Fibroblast of pulmonary artery (primary cell): ENCODE results near the gene P2RX5.
"Not testable (repeated sequence)": the region's sequence is repeated elsewhere in the genome, so short reads cannot be mapped to it uniquely, and the experiment has no call there.

Experiments
- DNase-seq: peaks from one replicate; pipeline ENCODE4 v3.0.0-alpha.2; 2010; ENCODE audit warnings: low read depth
- H3K4me3 ChIP-seq: replicated peaks from 2 replicates; pipeline ENCODE4 v1.5.1; 2011; ENCODE audit warnings: low read depth, mild to moderate bottlenecking, control low read depth, low read length, moderate library complexity
- TF ChIP-seq, protein P1 (sequence below): IDR thresholded peaks from 2 replicates; pipeline ENCODE4 v1.5.1; 2011; ENCODE audit warnings: mild to moderate bottlenecking, control low read depth, low read length, inconsistent platforms; ENCODE audit errors: missing control alignments

The P2RX5 gene

DNA sequence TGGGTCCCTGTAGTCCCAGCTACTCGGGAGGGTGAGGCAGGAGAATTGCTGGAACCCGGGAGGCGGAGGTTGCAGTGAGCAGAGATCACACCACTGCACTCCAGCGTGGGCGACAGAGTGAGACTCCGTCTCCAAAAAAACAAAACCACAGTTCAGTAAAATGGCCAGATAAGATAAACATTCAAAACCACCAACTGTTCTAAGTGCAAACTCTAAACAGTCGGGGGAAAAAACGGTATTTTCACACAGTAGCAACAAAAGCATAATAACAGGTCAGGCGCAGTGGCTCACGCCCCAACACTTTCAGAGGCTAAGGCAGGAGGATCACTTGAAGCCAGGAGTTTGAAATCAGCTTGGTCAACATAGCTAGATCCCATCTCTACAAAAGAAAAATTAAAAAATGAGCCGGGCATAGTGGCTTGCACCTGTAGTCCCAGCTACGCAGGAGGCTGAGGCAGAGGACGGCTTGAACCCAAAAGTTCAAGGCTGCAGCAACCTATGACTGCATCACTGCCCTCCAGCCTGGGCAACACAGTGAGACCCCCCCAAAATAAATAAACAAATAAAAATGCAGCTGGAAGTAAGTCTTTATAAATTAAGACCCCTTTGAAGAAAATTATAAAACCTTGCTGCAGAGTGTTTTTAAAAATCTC is 17.0 kb upstream of the P2RX5 start:
- DNase-seq, result no peak
- H3K4me3 ChIP-seq, result no peak overlapping the region
- TF ChIP-seq, protein P1, sequence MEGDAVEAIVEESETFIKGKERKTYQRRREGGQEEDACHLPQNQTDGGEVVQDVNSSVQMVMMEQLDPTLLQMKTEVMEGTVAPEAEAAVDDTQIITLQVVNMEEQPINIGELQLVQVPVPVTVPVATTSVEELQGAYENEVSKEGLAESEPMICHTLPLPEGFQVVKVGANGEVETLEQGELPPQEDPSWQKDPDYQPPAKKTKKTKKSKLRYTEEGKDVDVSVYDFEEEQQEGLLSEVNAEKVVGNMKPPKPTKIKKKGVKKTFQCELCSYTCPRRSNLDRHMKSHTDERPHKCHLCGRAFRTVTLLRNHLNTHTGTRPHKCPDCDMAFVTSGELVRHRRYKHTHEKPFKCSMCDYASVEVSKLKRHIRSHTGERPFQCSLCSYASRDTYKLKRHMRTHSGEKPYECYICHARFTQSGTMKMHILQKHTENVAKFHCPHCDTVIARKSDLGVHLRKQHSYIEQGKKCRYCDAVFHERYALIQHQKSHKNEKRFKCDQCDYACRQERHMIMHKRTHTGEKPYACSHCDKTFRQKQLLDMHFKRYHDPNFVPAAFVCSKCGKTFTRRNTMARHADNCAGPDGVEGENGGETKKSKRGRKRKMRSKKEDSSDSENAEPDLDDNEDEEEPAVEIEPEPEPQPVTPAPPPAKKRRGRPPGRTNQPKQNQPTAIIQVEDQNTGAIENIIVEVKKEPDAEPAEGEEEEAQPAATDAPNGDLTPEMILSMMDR, result no peak

DNA sequence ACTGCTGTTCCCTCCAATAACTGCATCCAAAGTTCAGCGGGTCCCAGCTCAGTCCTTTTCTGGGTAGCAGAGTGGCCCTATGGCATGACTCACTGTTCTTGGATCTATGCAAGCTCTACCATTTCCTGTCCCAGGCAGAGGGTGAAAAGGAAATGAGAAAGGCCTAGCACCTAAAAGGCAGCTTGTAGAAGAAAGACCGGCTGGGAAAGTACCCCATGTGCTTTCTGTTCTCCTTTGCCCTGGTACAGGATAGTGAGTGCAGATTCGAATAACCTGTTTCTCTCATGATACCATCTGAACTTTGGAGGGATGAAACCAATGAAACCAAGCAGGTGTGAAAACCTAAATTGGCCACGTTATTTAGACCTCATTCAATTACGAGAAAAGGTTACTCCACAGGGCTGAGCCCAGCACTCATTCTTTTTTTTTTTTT is 15.0 kb upstream of the P2RX5 start:
- TF ChIP-seq, protein P1, result no peak
- DNase-seq, result peak; percentile 69

DNA sequence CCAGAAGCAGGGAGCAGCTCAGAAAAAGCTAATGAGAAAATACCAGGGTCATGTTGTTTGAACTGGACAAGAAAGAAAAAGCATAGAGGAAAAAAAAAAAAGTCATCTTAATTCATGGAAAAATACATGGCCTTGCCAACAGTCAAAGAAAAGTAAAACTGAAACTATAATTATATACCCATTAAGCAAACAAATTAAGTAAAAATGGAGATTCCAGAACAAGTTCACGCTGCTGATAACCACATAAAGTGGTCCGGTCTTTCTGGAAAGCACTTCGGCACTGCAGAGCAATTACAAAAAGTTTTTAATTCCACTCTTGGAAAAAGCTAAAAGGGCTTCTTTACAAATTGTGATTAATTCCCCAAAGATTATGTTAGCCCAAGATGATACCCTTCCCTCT is 12.4 kb upstream of the P2RX5 start:
- TF ChIP-seq, protein P1, result no peak
- no peak for DNase-seq

More for the DNA sequence above, 15.0 kb upstream of the P2RX5 start:
- H3K4me3 ChIP-seq, result no peak overlapping the region

DNA sequence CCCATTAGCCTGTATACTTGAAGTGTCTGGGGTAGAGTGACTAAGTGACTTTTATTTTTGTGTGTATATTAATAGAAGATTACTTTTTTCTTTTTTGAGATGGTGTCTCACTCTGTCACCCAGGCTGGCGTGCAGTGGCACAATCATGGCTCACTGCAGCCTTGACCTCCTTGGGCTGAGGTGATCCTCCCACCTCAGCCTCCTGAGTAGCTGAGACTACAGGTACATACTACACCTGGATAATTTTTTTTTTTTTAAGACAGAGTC is 9.7 kb upstream of the P2RX5 start:
- not testable (repeated sequence) for DNase-seq, H3K4me3 ChIP-seq

More for the DNA sequence above, 12.4 kb upstream of the P2RX5 start:
- H3K4me3 ChIP-seq, result no peak overlapping the region

DNA sequence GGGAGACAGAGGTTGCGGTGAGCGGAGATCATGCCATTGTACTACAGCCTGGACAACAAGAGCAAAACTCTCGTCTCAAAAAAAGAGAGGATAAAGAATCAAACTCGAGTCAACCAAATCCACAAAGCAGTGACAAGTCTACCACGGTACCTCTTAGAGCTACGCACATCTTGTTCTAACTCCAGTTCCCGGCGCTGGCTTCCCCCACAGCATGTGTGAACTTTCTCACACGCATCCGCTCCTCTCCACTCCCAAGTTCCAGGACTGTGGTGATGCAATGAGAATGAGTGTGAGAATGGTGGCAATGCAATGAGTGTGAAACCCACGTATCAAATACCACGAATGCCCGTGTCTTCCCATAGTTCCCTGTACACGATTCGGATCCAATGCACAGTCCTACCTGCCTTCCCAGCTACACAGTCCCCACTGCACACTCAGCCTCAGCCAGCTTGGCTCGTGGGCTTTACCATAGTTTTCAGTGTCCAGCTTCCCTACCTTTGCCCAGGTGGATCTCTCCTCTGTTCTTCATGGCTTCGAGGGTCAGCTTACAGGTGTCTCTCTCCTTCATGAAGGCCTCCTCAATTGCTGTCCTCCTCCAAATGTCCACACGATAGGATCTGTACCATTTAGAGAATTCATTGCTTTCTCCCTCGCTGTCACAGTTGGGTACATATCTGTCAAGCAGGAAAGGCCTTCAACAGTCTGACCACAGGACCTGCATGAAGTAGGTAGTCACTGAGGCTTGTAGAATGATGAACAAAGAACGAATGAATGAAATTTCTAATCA is 9.2 kb upstream of the P2RX5 start:
- no peak overlapping the region for H3K4me3 ChIP-seq
- TF ChIP-seq, protein P1, result no peak
- no peak for DNase-seq

DNA sequence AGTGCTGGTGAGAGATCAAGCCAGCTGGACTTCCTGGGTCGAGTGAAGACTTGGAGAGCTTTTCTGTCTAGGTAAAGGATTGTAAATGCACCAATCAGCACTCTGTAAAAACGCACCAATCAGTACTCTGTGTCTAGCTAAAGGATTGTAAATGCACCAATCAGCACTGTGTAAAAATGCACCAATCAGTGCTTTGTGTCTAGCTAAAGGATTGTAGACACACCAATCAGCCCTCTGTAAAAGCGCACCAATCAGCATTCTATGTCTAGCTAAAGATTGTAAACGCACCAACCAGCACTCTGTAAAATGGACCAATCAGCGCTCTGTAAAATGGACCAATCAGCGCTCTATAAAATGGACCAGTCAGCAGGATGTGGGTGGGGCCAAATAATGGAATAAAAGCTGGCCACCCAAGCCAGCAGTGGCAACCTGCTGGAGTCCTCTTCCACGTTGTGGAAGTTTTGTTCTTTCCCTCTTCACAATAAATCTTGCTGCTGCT is 6.1 kb upstream of the P2RX5 start:
- H3K4me3 ChIP-seq, result not testable (repeated sequence)

DNA sequence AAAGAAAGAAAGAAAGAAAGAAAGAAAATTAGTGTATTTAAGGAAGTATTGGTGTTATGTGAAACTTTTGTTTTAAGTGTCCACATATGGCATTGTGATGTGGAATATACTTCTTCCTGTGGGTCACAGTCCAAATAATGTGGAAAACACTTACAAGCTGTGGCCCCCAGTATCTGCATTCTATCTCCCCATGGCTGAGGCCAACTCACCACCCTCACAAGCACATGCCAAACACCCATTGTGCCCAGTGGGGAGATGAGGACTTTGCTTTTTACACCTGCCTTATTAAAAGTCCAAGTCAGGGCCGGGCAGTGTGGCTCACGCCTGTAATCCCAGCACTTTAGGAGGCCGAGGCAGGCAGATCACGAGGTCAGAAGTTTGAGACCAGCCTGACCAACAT is 4.0 kb upstream of the P2RX5 start:
- DNase-seq, result no peak
- TF ChIP-seq, protein P1, result no peak
- H3K4me3 ChIP-seq, result no peak overlapping the region

More for the DNA sequence above, 6.1 kb upstream of the P2RX5 start:
- not testable (repeated sequence) for DNase-seq

DNA sequence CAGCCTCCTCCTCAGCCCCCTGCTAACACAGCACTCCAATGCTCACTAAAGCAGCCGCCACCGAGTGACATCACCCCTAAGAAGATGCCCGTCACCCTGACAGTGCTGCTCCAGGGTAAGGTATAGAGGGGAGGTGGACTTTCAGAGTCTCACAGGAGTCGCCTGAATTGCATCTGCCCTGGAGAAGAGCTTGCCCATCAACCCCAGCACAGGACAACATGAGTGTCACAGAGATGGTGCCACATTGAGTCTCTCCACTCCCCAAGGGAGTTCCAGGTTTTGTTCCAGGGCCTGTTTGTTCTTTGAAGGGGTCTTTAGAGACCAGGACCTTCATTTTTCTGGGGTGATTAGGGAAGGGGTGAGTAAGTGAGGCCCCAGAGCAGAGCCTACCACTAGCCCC is 2.2 kb upstream of the P2RX5 start:
- DNase-seq, result no peak
- TF ChIP-seq, protein P1, result no peak
- H3K4me3 ChIP-seq, result no peak overlapping the region
